Glutamatergic neuron (in vitro differentiated cells): ENCODE results near the gene ADAM22. TPM values are rescaled to one million over a fixed set of nuclear protein-coding genes. Genes with fewer than 3 reads are reported as not detected.

Experiments
- DNase-seq: peaks from one replicate; pipeline ENCODE4 v3.0.0; 2022
- H3K27ac Mint-ChIP-seq: one replicate; pipeline ENCODE4 v1.8.0; 2020; ENCODE audit warnings: mild to moderate bottlenecking, mixed read lengths, inconsistent platforms; ENCODE audit not compliant: unreplicated experiment
- H3K27me3 Mint-ChIP-seq: one replicate; pipeline ENCODE4 v1.8.0; 2020; ENCODE audit warnings: mild to moderate bottlenecking, moderate library complexity, mixed read lengths, inconsistent platforms; ENCODE audit not compliant: unreplicated experiment
- H3K36me3 Mint-ChIP-seq: one replicate; pipeline ENCODE4 v1.8.0; 2020; ENCODE audit warnings: mild to moderate bottlenecking, mixed read lengths, inconsistent platforms; ENCODE audit not compliant: unreplicated experiment
- H3K4me1 Mint-ChIP-seq: one replicate; pipeline ENCODE4 v1.8.0; 2020; ENCODE audit warnings: mild to moderate bottlenecking, low read depth, mixed read lengths, inconsistent platforms; ENCODE audit not compliant: unreplicated experiment
- H3K4me3 Mint-ChIP-seq: one replicate; pipeline ENCODE4 v1.8.0; 2020; ENCODE audit warnings: mild to moderate bottlenecking, mixed read lengths, inconsistent platforms; ENCODE audit not compliant: unreplicated experiment
- H3K9me3 Mint-ChIP-seq: one replicate; pipeline ENCODE4 v1.8.0; 2020; ENCODE audit warnings: mild to moderate bottlenecking, moderate library complexity, mixed read lengths, inconsistent platforms; ENCODE audit not compliant: unreplicated experiment
- CTCF ChIP-seq: fragments of 200-600 bp; sonication (generic); IDR thresholded peaks from one replicate; pipeline ENCODE4 v1.5.0; 2021; ENCODE audit not compliant: partially characterized antibody, unreplicated experiment
- total RNA-seq: library from RNA; stranded (reverse); fragmentation: NEBNext Ultra II Directional; extraction: Animal tissue kit (Norgen Biotek cat#: 25700); gene quantifications from one replicate; pipeline ENCODE4 v1.2.1, GENCODE V29; 2021; ENCODE audit not compliant: unreplicated experiment

ADAM22 gene
- total RNA-seq, 1 donor from 2014 or later = 91.9 TPM

- no peaks in the 10 kb centered on the region for H3K36me3 Mint-ChIP-seq
- H3K4me3 Mint-ChIP-seq = peak overlapping the region; percentile 21
- DNase-seq = no peak
- H3K9me3 Mint-ChIP-seq = no peaks in the 10 kb centered on the region
- H3K4me1 Mint-ChIP-seq = peaks cover 13% of the 10 kb centered on the region
- H3K27me3 Mint-ChIP-seq = no peaks in the 10 kb centered on the region
- peak overlapping the region; percentile 59 for H3K27ac Mint-ChIP-seq
- no peak for TF ChIP-seq CTCF
Observed at GRCh38 chr7:88106434-88106833, 172.4 kb downstream of the ADAM22 start.

GRCh38 chr7:88109612-88110011 lies 175.6 kb downstream of the ADAM22 start:
- DNase-seq = no peak
- no peaks in the 10 kb centered on the region for H3K36me3 Mint-ChIP-seq
- peak overlapping the region; percentile 0 for H3K27ac Mint-ChIP-seq
- H3K9me3 Mint-ChIP-seq = no peaks in the 10 kb centered on the region
- H3K4me1 Mint-ChIP-seq = peaks cover 19% of the 10 kb centered on the region
- no peaks in the 10 kb centered on the region for H3K27me3 Mint-ChIP-seq
- TF ChIP-seq CTCF = no peak
- no peak overlapping the region for H3K4me3 Mint-ChIP-seq

- DNase-seq = no peak
- TF ChIP-seq CTCF = peak; percentile 76
- Mint-ChIP-seq H3K27ac (no peak overlapping the region), H3K27me3 (no peaks in the 10 kb centered on the region), H3K4me3 (no peak overlapping the region), H3K9me3 (no peaks in the 10 kb centered on the region), H3K36me3 (no peaks in the 10 kb centered on the region), H3K4me1 (peaks cover 25% of the 10 kb centered on the region)
Observed at GRCh38 chr7:88111140-88111743, 177.2 kb downstream of the ADAM22 start.

GRCh38 chr7:88111954-88112471 lies 178.0 kb downstream of the ADAM22 start:
- no peak for TF ChIP-seq CTCF
- H3K36me3 Mint-ChIP-seq = no peaks in the 10 kb centered on the region
- DNase-seq = no peak
- H3K4me3 Mint-ChIP-seq = no peak overlapping the region
- peaks cover 24% of the 10 kb centered on the region for H3K4me1 Mint-ChIP-seq
- no peak overlapping the region for H3K27ac Mint-ChIP-seq
- H3K9me3 Mint-ChIP-seq = no peaks in the 10 kb centered on the region
- H3K27me3 Mint-ChIP-seq = no peaks in the 10 kb centered on the region

- no peak for TF ChIP-seq CTCF
- no peak for DNase-seq
- Mint-ChIP-seq H3K27me3 (no peaks in the 10 kb centered on the region), H3K9me3 (no peaks in the 10 kb centered on the region), H3K4me3 (no peak overlapping the region), H3K4me1 (peaks cover 24% of the 10 kb centered on the region), H3K36me3 (no peaks in the 10 kb centered on the region), H3K27ac (no peak overlapping the region)
Observed at GRCh38 chr7:88115258-88115796, 181.3 kb downstream of the ADAM22 start.
